Endothelial cell of umbilical vein (primary cell): ENCODE data around the gene BOLA2B. TPM values are rescaled to one million over a fixed set of nuclear protein-coding genes. Genes with fewer than 3 reads are reported as not detected.
"Not testable (repeated sequence)": the region's sequence is repeated elsewhere in the genome, so short reads cannot be mapped to it uniquely, and the experiment has no call there.

Experiments used
- BruUV-seq: library from RNA; stranded (reverse); fragments of 400-500 nt; replicated peaks from 2 replicates; lab custom pipeline; 2021; lab: Mats Ljungman, UMichigan
- CTCF ChIA-PET: fragments of 300-600, 350-600 bp; sonication (Branson Sonifier 250); formaldehyde crosslinking; loops from one replicate; lab custom pipeline; 2021; ENCODE audit warnings: antibody characterized with exemption, inconsistent platforms; lab: Charles Lee
- POLR2A ChIA-PET: fragments of 300-600, 350-600 bp; sonication (Branson Sonifier 250); formaldehyde crosslinking; loops from one replicate; lab custom pipeline; 2021; ENCODE audit warnings: antibody characterized with exemption, inconsistent platforms; lab: Charles Lee
- DNase-seq: peaks from one replicate; pipeline ENCODE4 v3.0.0-alpha.2; 2011; ENCODE audit warnings: low read depth, low spot score
- FAIRE-seq: peaks from 2 replicates; lab custom pipeline; 2011; peaks lifted over from hg19 to GRCh38; lab: Jason Lieb, UNC
- H2AFZ ChIP-seq: 2 replicates; pipeline ENCODE4 v1.6.0; 2012; ENCODE audit warnings: low read depth, low read length, control low read depth, inconsistent platforms
- H3K27ac ChIP-seq: 2 replicates; pipeline ENCODE4 v1.5.1; 2011; ENCODE audit warnings: low read depth, mild to moderate bottlenecking, control low read depth, low read length, moderate library complexity; ENCODE audit not compliant: insufficient read depth
- H3K27me3 ChIP-seq, 2 experiments: 2 replicates each; pipeline versions ENCODE4 v1.6.0 to v1.6.1; 2011; ENCODE audit warnings: low read length in 2 of 2, mixed read lengths in 1 of 2; ENCODE audit not compliant: control insufficient read depth in 2 of 2, insufficient read depth in 2 of 2
- H3K36me3 ChIP-seq, 2 experiments: 2 replicates in 1 of 2; 3 replicates in 1 of 2; pipeline ENCODE4 v1.5.1; 2011; ENCODE audit warnings: low read length in 2 of 2, mild to moderate bottlenecking in 1 of 2, moderate library complexity in 1 of 2; ENCODE audit not compliant: control insufficient read depth in 2 of 2, insufficient read depth in 2 of 2; ENCODE audit errors: extremely low read depth in 1 of 2
- H3K4me1 ChIP-seq: 3 replicates; pipeline ENCODE4 v1.5.1; 2011; ENCODE audit warnings: mild to moderate bottlenecking, low read length; ENCODE audit not compliant: control insufficient read depth, insufficient read depth; ENCODE audit errors: extremely low read depth
- H3K4me2 ChIP-seq: 2 replicates; pipeline ENCODE4 v1.6.1; 2011; ENCODE audit warnings: low read length, control low read depth, mixed read lengths; ENCODE audit not compliant: insufficient read depth
- H3K4me3 ChIP-seq, 3 experiments: fragments of 200-600 bp in 1 of 3; sonication (generic), shearing (Covaris generic) in 1 of 3; replicated peaks in 1 of 3; 2 replicates each; pipeline ENCODE4 v1.5.1; 2011 to 2016; ENCODE audit warnings: control low read depth in 3 of 3, low read length in 3 of 3, mild to moderate bottlenecking in 2 of 3, inconsistent platforms in 1 of 3, low read depth in 1 of 3, moderate library complexity in 1 of 3; ENCODE audit not compliant: insufficient read depth in 1 of 3
- H3K79me2 ChIP-seq: 2 replicates; pipeline ENCODE4 v1.6.0; 2012; ENCODE audit warnings: low read length, inconsistent platforms; ENCODE audit not compliant: control insufficient read depth, insufficient read depth
- H3K9ac ChIP-seq: replicated peaks from 2 replicates; pipeline ENCODE3; 2011; ENCODE audit warnings: low read length, control low read depth; ENCODE audit not compliant: insufficient read depth; ENCODE audit errors: extremely low read depth
- H3K9me1 ChIP-seq: replicated peaks from 3 replicates; pipeline ENCODE4 v1.6.0; 2011; ENCODE audit warnings: mild to moderate bottlenecking, low read length; ENCODE audit not compliant: control insufficient read depth, insufficient read depth; ENCODE audit errors: extremely low read depth
- H3K9me3 ChIP-seq: replicated peaks from 2 replicates; pipeline ENCODE4 v1.5.1; 2012; ENCODE audit warnings: low read length, inconsistent platforms; ENCODE audit not compliant: control insufficient read depth, insufficient read depth
- H4K20me1 ChIP-seq: replicated peaks from 2 replicates; pipeline ENCODE3; 2011; ENCODE audit warnings: mild to moderate bottlenecking, low read length; ENCODE audit not compliant: control insufficient read depth, insufficient read depth; ENCODE audit errors: extremely low read depth
- dilution Hi-C: fragments of 300-500 bp; cut with MboI; formaldehyde crosslinking; loops from one replicate; pipeline ENCODE4 v1.15.0; 2019; ENCODE audit warnings: low sequenced_read_pairs; ENCODE audit not compliant: extremely low pct_ligation_motif_present
- intact Hi-C: fragments of 100-400 bp; cut with micrococcal nuclease; formaldehyde crosslinking; loops from one replicate; pipeline ENCODE4 v1.10.0; 2022
- polyA plus RNA-seq, 4 experiments: library from polyadenylated mRNA; depleted of rRNA in 3 of 4; stranded (reverse) in 3 of 4; unstranded in 1 of 4; fragments of >200 nt; gene quantifications; 2 replicates each; pipeline versions ENCODE4 v1.2.1 to v1.2.3, GENCODE V29; 2011 to 2012; ENCODE audit warnings: missing spikeins in 1 of 4
- total RNA-seq: library from RNA; stranded (reverse); gene quantifications from 2 replicates; pipeline ENCODE4 v1.2.3, GENCODE V29; 2021

The BOLA2B gene
- total and polyA plus RNA-seq, 2 donors (not counting 3 experiments of a cell fraction or from before 2014, with no cell fraction given), result 161 to 354 TPM

DNA sequence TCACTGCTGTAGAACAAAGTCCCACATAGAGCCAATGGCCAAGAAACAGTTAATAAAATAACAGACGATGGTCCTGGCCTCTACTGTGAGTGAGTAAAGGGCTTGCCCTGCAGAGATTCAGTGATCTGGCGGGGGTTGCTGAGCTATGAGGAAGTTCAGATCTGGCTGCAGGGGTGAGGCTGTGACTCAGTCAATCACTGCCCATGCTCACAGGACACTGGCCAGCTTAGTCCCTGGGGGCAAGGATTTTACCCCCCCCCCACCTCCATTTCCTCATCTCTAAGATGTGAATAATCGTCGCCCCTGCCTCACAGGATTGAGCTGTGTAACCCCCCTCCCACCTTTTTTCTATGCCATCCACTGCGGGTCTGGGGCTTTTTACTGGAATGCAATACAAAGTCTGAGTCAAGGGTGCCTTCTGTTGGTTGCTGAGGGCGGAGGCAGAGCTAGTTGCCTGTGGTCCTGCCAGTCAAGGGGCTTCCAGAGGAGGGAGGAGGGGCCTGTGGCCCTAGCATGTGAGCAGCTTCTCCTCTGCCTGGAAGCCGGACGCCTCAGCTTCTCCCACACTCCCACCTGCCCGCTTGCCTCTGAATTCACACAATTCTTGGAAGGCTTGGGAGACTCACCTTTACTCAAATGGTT, 13.7 kb upstream of the BOLA2B start:
- dilution Hi-C loops, H3K9me1 ChIP-seq, H3K9ac ChIP-seq, H2AFZ ChIP-seq, H3K4me1 ChIP-seq, intact Hi-C loops, H3K9me3 ChIP-seq, H3K79me2 ChIP-seq, H3K36me3 ChIP-seq, H3K27ac ChIP-seq, H3K27me3 ChIP-seq, H3K4me2 ChIP-seq, POLR2A ChIA-PET, H4K20me1 ChIP-seq, DNase-seq, CTCF ChIA-PET, BruUV-seq, H3K4me3 ChIP-seq: not testable (repeated sequence)
- FAIRE-seq, result peak; percentile 88

DNA sequence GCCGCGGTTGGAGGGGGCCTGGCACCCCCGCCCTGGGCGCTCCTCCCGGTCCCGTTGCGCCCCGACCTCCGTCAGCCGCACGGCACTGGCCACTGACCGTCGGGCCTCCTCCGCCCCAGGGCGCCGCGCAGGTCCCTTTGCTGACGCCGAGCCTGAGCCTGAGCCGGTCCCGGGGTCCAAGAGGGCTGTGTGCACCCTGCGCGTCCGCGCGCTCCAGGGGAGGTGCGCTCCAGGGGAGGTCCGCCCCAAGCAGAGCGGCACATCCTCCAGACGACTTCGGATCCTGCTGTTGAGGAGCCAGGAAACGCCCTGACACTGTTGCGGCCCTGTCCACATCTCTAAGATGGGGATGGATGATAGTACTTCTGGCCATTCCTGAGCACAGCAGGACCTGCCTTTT, 12.8 kb upstream of the BOLA2B start:
- H3K4me2 ChIP-seq, result peak overlapping the region; percentile 62
- FAIRE-seq, H3K9me3 ChIP-seq, H3K27me3 ChIP-seq, BruUV-seq, H3K4me1 ChIP-seq, CTCF ChIA-PET, H3K9me1 ChIP-seq, H3K9ac ChIP-seq, H2AFZ ChIP-seq, intact Hi-C loops, H3K79me2 ChIP-seq, H3K36me3 ChIP-seq, dilution Hi-C loops, H3K27ac ChIP-seq, POLR2A ChIA-PET, DNase-seq, H4K20me1 ChIP-seq: not testable (repeated sequence)
- H3K4me3 ChIP-seq, result peak overlapping the region in 2 of 3 experiments; percentile 36 to 40

DNA sequence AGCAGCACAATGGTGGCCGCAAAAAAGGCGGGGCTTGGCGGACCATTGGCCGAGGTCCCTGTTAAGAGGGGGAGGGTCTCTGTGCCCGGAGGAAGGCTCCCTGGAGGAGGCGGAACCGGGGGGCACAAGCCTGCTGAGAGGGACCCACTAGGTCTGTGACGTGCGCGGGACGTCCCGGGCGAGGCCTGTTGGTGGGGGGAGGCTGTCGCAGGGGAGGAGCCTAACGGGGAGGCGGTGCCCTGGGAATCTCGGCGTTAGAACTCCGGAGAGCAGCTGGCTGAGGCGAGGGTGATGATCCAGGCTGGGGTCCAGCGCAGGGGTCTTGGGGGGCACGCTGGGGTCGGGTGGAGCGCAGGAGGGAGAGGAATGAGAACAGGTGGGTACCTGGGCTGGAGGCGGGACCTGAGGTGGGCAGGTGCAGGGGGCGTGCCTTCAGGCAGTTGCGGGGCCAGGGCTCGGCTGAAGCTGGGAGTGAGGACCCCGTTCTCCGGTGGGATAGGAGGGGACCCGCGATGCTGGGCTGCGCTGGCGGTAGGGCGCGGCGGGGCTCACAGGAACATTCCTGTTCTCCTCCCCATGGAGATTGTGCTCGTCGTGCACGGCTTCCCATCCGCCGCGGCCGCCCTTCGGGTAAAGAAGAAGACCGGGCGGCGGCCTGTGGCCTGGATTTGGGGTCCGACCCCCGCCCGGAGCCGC, 12.2 kb upstream of the BOLA2B start:
- H3K9me3 ChIP-seq, CTCF ChIA-PET, H3K9ac ChIP-seq, H3K27me3 ChIP-seq, POLR2A ChIA-PET, H4K20me1 ChIP-seq, DNase-seq, intact Hi-C loops, H3K27ac ChIP-seq, dilution Hi-C loops, H3K36me3 ChIP-seq, H3K79me2 ChIP-seq, H3K9me1 ChIP-seq, H3K4me1 ChIP-seq, BruUV-seq: not testable (repeated sequence)
- H3K4me2 ChIP-seq, result peak overlapping the region; percentile 62
- peak overlapping the region in 2 of 3 experiments; percentile 36 to 40 for H3K4me3 ChIP-seq
- H2AFZ ChIP-seq, result peak overlapping the region; percentile 66
- peak; percentile 73 for FAIRE-seq

DNA sequence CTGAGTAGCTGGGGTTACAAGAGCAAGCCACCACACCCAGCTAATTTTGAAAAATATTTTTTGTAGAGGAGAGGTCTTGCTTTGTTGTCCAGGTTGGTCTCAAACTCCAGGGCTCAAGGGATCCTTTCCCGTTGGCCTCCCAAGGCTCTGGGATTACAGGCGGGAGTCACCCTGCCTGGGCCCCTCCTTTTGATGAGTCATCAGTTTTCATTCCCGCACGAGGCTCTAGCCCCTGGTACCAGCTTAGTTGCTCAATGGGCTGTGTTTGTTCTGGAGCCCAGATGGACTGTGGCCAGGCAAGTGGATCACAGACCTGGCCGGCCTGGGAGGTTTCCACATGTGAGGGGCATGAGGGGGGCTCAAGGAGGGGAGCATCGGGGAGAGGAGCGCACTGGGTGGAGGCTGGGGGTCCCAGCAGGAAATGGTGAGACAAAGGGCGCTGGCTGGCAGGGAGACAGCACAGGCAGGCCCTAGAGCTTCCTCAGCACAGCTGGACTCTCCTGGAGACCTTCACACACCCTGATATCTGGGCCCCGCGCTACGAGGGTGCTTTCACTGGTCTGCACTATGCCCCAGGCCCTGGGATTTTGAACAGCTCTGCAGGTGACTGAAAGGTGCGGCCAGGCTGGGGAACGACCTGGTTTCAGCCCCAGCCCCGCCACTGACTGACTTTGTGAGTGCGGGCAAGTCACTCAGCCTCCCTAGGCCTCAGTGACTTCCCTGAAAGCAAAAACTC, 6.3 kb upstream of the BOLA2B start:
- H3K79me2 ChIP-seq, H3K9me1 ChIP-seq, POLR2A ChIA-PET, H3K9ac ChIP-seq, H3K4me1 ChIP-seq, H3K27me3 ChIP-seq, H3K27ac ChIP-seq, intact Hi-C loops, H2AFZ ChIP-seq, H3K4me2 ChIP-seq, H3K9me3 ChIP-seq, DNase-seq, H3K36me3 ChIP-seq, H4K20me1 ChIP-seq, H3K4me3 ChIP-seq, CTCF ChIA-PET, dilution Hi-C loops, BruUV-seq: not testable (repeated sequence)
- peak; percentile 98 for FAIRE-seq
